Measurements from ENCODE around the gene FAM241B. TPM values are rescaled to one million over a fixed set of nuclear protein-coding genes. Genes with fewer than 3 reads are reported as not detected.

FAM241B gene
- total and polyA plus RNA-seq, 10 of the 15 experiments (the other 5 are each of a cell fraction or from before 2014, with no cell fraction given): 0.09 to 0.99 (median 0.24) TPM

DNA sequence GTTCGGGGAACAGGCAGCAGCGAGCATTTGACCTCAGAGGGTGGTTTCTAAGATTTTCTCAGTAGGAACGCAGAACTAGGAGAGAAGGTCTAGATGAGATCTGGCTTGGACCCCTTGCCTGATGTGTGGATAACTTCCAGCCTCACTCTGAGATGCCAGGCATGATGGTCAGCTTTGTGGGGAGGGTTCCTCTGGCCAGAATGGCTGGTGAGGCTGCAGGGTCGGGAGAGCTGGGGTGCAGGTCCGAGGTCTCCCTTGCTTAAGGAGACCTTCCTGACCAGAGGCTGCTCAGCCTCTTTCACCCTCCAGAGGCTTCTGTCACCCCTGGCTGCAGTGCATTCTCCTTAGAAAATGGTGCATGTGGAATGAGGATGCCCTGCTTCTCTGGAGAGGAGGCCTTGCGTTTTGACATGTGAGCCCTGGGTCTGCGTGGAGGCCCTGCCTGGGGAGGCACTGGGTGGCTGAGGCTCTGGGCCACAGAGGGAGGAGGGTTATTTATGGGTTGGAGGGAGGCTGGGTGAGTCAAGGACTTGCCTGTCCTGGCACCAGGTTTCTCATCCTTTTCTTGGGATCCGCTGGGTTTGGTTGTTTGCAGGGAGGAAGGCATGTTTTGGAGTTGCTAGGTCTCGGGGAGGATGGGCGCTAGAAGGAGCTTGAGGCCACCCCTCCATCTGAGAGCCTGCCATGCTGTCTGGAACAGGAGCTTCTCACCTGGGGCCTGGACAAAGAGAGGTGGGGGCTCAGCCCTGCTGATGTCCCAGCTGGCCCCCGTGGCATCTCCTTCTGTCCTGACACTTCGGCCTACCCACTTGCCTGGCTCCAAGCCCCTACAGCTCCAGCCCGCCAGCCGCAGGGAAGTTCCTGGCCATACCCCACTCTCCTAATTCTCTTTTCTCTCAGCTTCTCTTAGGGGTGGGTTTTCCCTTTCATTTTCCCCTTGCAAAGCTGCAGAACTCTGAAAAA is 3.9 kb downstream of the FAM241B start:
- ATAC-seq (no peak), FAIRE-seq (no peak), DNase-seq (ENCODE audit: low read depth, low spot score) (no peak)
- Histone ChIP-seq H3K27ac (ENCODE audit: control insufficient read depth, insufficient read depth) (no peak overlapping the region), H2AFZ (ENCODE audit: control insufficient read depth, low read depth, low read length) (no peak overlapping the region), H3K9me3 (replicated peaks; ENCODE audit: control insufficient read depth, insufficient read depth, low read length) (no peaks in the 10 kb centered on the region; the same call in 2 of the 3 replicates), H4K20me1 (ENCODE audit: control insufficient read depth, insufficient read depth) (no peaks in the 10 kb centered on the region), H3K4me1 (ENCODE audit: control insufficient read depth, insufficient read depth, low read length) (no peaks in the 10 kb centered on the region), H3K4me3 (no peak overlapping the region), H3K79me2 (ENCODE audit: control insufficient read depth, insufficient read depth, low read length) (no peaks in the 10 kb centered on the region), H3K9ac (ENCODE audit: control insufficient read depth, insufficient read depth, low read length) (no peak overlapping the region), H3K27me3 (replicated peaks in 1 of 2; ENCODE audit: control insufficient read depth in 2 of 2, insufficient read depth in 2 of 2, low read length in 1 of 2) (no peaks in the 10 kb centered on the region; a peak in 1 of 4 replicates), H3K4me2 (ENCODE audit: control insufficient read depth, insufficient read depth) (no peak overlapping the region), H3K36me3 (ENCODE audit: control insufficient read depth in 2 of 2, insufficient read depth in 2 of 2, low read length in 1 of 2) (no peaks in the 10 kb centered on the region)
- ChIA-PET POLR2A (no interaction called here), RAD21 (ENCODE audit: unreplicated experiment) (interaction anchor here (4.8 kb wide), 1 partner anchor 119 kb away, joined by 59 read pairs; no protein-coding TSS in a partner anchor), SMC1A (ENCODE audit: uncharacterized antibody, unreplicated experiment) (interaction anchor here (1.0 to 7.5 kb wide), 2 partner anchors 24 to 118 kb away, joined by 3 to 66 read pairs; no protein-coding TSS in a partner anchor), CTCF (interaction anchor here (1.2 to 11.9 kb wide), 3 partner anchors 10 to 281 kb away, joined by 3 to 189 read pairs (median 8); no protein-coding TSS in a partner anchor)
- no TSS peak for BruUV-seq (replicated peaks)
- intact Hi-C loops (cut with micrococcal nuclease; ENCODE audit: unreplicated experiment): no loop called here
- in situ Hi-C loops (cut with MboI): loop anchor here (10.0 kb wide), 2 partner anchors 219 to 379 kb away; partner anchors contain the start of gene TACR2
- TF ChIP-seq ZNF217 (IDR thresholded peaks at IDR 0.05): no peak
- TF ChIP-seq USF1 (IDR thresholded peaks at IDR 0.05; ENCODE audit: borderline replicate concordance, extremely low read length, insufficient read depth, low read depth, low read length): no peak
- no peak for TF ChIP-seq SMARCA5 (IDR thresholded peaks at IDR 0.05)
- TF ChIP-seq ZNF24 (IDR thresholded peaks at IDR 0.05): no peak
- TF ChIP-seq, protein P1, sequence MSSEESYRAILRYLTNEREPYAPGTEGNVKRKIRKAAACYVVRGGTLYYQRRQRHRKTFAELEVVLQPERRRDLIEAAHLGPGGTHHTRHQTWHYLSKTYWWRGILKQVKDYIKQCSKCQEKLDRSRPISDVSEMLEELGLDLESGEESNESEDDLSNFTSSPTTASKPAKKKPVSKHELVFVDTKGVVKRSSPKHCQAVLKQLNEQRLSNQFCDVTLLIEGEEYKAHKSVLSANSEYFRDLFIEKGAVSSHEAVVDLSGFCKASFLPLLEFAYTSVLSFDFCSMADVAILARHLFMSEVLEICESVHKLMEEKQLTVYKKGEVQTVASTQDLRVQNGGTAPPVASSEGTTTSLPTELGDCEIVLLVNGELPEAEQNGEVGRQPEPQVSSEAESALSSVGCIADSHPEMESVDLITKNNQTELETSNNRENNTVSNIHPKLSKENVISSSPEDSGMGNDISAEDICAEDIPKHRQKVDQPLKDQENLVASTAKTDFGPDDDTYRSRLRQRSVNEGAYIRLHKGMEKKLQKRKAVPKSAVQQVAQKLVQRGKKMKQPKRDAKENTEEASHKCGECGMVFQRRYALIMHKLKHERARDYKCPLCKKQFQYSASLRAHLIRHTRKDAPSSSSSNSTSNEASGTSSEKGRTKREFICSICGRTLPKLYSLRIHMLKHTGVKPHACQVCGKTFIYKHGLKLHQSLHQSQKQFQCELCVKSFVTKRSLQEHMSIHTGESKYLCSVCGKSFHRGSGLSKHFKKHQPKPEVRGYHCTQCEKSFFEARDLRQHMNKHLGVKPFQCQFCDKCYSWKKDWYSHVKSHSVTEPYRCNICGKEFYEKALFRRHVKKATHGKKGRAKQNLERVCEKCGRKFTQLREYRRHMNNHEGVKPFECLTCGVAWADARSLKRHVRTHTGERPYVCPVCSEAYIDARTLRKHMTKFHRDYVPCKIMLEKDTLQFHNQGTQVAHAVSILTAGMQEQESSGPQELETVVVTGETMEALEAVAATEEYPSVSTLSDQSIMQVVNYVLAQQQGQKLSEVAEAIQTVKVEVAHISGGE (CRISPR knock-in tag; IDR thresholded peaks at IDR 0.05): no peak
- no peak for TF ChIP-seq ESRRA (IDR thresholded peaks at IDR 0.05; ENCODE audit: low read length)
- no peak for TF ChIP-seq LARP7 (IDR thresholded peaks at IDR 0.05)
- 24% methylated on average over 14 of the region's 14 CpGs for WGBS (ENCODE audit: insufficient coverage, insufficient replicate concordance, low lambda C conversion rate, missing lambda C conversion rate)

All from GM12878 (cell line).